WTC11 (cell line): ENCODE results near the gene RTL5.

ENCODE experiments used
- AFF4 ChIP-seq: sonication (generic); formaldehyde crosslinking; IDR thresholded peaks from 2 replicates; pipeline ENCODE4 v1.8.1; 2023; ENCODE audit warnings: mild to moderate bottlenecking, missing genetic modification reagents, borderline replicate concordance
- CTCF ChIP-seq: fragments of 200-600 bp; IDR thresholded peaks from 2 replicates; pipeline ENCODE4 v1.8.0; 2022; ENCODE audit warnings: antibody characterized with exemption
- E2F5 ChIP-seq: sonication (generic); formaldehyde crosslinking; IDR thresholded peaks from 2 replicates; pipeline ENCODE4 v1.8.1; 2022; ENCODE audit warnings: mild to moderate bottlenecking, moderate library complexity, missing genetic modification reagents
- ESRRA ChIP-seq: sonication (generic); formaldehyde crosslinking; IDR thresholded peaks from 2 replicates; pipeline ENCODE4 v1.8.1; 2022; ENCODE audit warnings: mild to moderate bottlenecking, missing genetic modification reagents, borderline replicate concordance
- FOXP4 ChIP-seq: sonication (generic); formaldehyde crosslinking; IDR thresholded peaks from 2 replicates; pipeline ENCODE4 v1.8.0; 2022; ENCODE audit warnings: mild to moderate bottlenecking, missing genetic modification reagents
- GABPB1 ChIP-seq: sonication (generic); formaldehyde crosslinking; IDR thresholded peaks from 2 replicates; pipeline ENCODE4 v1.8.1; 2023; ENCODE audit warnings: mild to moderate bottlenecking, missing genetic modification reagents
- IRF2 ChIP-seq: sonication (generic); formaldehyde crosslinking; IDR thresholded peaks from 2 replicates; pipeline ENCODE4 v1.8.0; 2022; ENCODE audit warnings: low read depth, missing genetic modification reagents, borderline replicate concordance
- JUN ChIP-seq: sonication (generic); formaldehyde crosslinking; IDR thresholded peaks from 2 replicates; pipeline ENCODE4 v1.8.0; 2023; ENCODE audit warnings: mild to moderate bottlenecking, missing genetic modification reagents
- TP53 ChIP-seq: sonication (generic); formaldehyde crosslinking; IDR thresholded peaks from 2 replicates; pipeline ENCODE4 v1.8.1; 2023; ENCODE audit warnings: mild to moderate bottlenecking, missing genetic modification reagents
- ZNF512 ChIP-seq: sonication (generic); formaldehyde crosslinking; IDR thresholded peaks from 2 replicates; pipeline ENCODE4 v1.8.1; 2022; ENCODE audit warnings: missing genetic modification reagents, borderline replicate concordance
- TF ChIP-seq, protein P1 (sequence below): sonication (generic); formaldehyde crosslinking; IDR thresholded peaks from 2 replicates; pipeline ENCODE4 v1.8.0; 2022; ENCODE audit warnings: mild to moderate bottlenecking, missing genetic modification reagents

GRCh38 chrX:72122621-72123337 lies 8.9 kb downstream of the RTL5 start:
- TF ChIP-seq CTCF (no peak), ESRRA (CRISPR knock-in tag) (no peak), JUN (CRISPR knock-in tag) (no peak), ZNF512 (CRISPR knock-in tag) (no peak), IRF2 (CRISPR knock-in tag) (no peak), GABPB1 (CRISPR knock-in tag) (no peak), AFF4 (CRISPR knock-in tag) (no peak), TP53 (no peak), E2F5 (CRISPR knock-in tag) (no peak), FOXP4 (CRISPR knock-in tag) (no peak)
- TF ChIP-seq, protein P1, sequence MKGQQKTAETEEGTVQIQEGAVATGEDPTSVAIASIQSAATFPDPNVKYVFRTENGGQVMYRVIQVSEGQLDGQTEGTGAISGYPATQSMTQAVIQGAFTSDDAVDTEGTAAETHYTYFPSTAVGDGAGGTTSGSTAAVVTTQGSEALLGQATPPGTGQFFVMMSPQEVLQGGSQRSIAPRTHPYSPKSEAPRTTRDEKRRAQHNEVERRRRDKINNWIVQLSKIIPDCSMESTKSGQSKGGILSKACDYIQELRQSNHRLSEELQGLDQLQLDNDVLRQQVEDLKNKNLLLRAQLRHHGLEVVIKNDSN = no peak
